ENCODE data around the gene NUFIP2. TPM values are rescaled to one million over a fixed set of nuclear protein-coding genes. Genes with fewer than 3 reads are reported as not detected.

Gene NUFIP2
- total and polyA plus RNA-seq, 2 donors (not counting 1 experiment from before 2014, with no cell fraction given), result 9.6 to 83.5 TPM

DNA sequence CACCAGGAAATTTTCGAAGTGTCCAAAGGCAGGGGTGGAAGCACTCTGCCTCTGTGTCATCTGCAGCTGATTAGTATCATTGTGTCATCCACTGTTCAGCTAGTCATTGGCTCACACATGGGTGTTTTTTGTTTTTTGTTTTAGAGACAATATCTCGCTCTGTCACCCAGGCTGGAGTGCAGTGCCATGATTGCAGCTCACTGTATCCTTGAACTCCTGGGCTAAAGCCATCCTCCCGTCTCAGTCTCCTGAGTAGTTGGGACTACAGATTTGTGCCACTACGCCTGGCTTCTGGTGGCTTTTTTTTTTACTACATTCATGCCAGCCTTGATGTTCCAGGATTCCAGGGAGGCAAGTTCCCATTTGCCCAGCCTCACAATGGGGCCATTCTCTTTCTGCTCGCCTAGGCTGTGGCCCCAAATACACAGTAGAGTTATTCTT lies 81.2 kb downstream of the NUFIP2 start:
- WGBS (ENCODE audit: insufficient coverage), result 98% methylated on average over 5 of the region's 5 CpGs
- ATAC-seq (ENCODE audit: low read depth) (no peak), DNase-seq (no peak)
- POLR2A ChIA-PET, result no interaction called here
- H3K27me3 Mint-ChIP-seq, result no peaks in the 10 kb centered on the region
- H3K4me3 Mint-ChIP-seq, result no peak overlapping the region
- TF ChIP-seq, protein P1, sequence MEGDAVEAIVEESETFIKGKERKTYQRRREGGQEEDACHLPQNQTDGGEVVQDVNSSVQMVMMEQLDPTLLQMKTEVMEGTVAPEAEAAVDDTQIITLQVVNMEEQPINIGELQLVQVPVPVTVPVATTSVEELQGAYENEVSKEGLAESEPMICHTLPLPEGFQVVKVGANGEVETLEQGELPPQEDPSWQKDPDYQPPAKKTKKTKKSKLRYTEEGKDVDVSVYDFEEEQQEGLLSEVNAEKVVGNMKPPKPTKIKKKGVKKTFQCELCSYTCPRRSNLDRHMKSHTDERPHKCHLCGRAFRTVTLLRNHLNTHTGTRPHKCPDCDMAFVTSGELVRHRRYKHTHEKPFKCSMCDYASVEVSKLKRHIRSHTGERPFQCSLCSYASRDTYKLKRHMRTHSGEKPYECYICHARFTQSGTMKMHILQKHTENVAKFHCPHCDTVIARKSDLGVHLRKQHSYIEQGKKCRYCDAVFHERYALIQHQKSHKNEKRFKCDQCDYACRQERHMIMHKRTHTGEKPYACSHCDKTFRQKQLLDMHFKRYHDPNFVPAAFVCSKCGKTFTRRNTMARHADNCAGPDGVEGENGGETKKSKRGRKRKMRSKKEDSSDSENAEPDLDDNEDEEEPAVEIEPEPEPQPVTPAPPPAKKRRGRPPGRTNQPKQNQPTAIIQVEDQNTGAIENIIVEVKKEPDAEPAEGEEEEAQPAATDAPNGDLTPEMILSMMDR (IDR thresholded peaks at IDR 0.05), result no peak
- no peak for TF ChIP-seq EZH2 (IDR thresholded peaks at IDR 0.05; ENCODE audit: borderline replicate concordance, insufficient read depth, low read depth, low read length, poor library complexity, severe bottlenecking)
- no peaks in the 10 kb centered on the region for H3K4me1 Mint-ChIP-seq
- intact Hi-C loops (cut with micrococcal nuclease), result no loop called here
- no peak overlapping the region for H3K4me3 ChIP-seq (ENCODE audit: control extremely low read depth in 1 of 5, extremely low read depth in 1 of 5, insufficient read depth in 1 of 5, low read depth in 2 of 5, low read length in 4 of 5)
- H3K27me3 ChIP-seq (replicated peaks in 1 of 4; ENCODE audit: control extremely low read depth in 1 of 4, control insufficient read depth in 3 of 4, insufficient read depth in 4 of 4, low read length in 3 of 4), result no peaks in the 10 kb centered on the region
- H4K20me1 ChIP-seq (ENCODE audit: control insufficient read depth, insufficient read depth, low read length, poor library complexity, severe bottlenecking), result no peaks in the 10 kb centered on the region
- H3K27ac Mint-ChIP-seq, result no peak overlapping the region
- CTCF ChIA-PET, result interaction anchor here (1.1 to 14.8 kb wide), 2 partner anchors 33 to 66 kb away, joined by 3 to 304 read pairs; partner anchors contain the start of gene MYO18A
- H3K36me3 ChIP-seq (replicated peaks in 1 of 2; ENCODE audit: control extremely low read depth in 1 of 2, control insufficient read depth in 1 of 2, extremely low read depth in 1 of 2, insufficient read depth in 2 of 2, low read length in 1 of 2), result no peaks in the 10 kb centered on the region
- no peaks in the 10 kb centered on the region for H3K9me3 Mint-ChIP-seq (ENCODE audit: insufficient read depth)
- no peak overlapping the region for H3K9ac ChIP-seq (ENCODE audit: low read length)
- no peaks in the 10 kb centered on the region for H3K79me2 ChIP-seq (ENCODE audit: control insufficient read depth, insufficient read depth, low read length)
- no peak overlapping the region for H3K27ac ChIP-seq (ENCODE audit: low read length in 2 of 2)
- no peak overlapping the region for H2AFZ ChIP-seq (ENCODE audit: insufficient read depth, low read depth, low read length, poor library complexity, severe bottlenecking)
- no peak overlapping the region for H3K4me2 ChIP-seq (replicated peaks; ENCODE audit: low read depth, low read length, poor library complexity, severe bottlenecking)
- peaks cover 0 to 5% of the 10 kb centered on the region in 2 donors for H3K4me1 ChIP-seq (ENCODE audit: control insufficient read depth in 2 of 2, insufficient read depth in 2 of 2, low read length in 2 of 2)
- no peaks in the 10 kb centered on the region for H3K9me3 ChIP-seq (ENCODE audit: control extremely low read depth in 1 of 3, control insufficient read depth in 2 of 3, insufficient read depth in 1 of 3, low read length in 2 of 3)

DNA sequence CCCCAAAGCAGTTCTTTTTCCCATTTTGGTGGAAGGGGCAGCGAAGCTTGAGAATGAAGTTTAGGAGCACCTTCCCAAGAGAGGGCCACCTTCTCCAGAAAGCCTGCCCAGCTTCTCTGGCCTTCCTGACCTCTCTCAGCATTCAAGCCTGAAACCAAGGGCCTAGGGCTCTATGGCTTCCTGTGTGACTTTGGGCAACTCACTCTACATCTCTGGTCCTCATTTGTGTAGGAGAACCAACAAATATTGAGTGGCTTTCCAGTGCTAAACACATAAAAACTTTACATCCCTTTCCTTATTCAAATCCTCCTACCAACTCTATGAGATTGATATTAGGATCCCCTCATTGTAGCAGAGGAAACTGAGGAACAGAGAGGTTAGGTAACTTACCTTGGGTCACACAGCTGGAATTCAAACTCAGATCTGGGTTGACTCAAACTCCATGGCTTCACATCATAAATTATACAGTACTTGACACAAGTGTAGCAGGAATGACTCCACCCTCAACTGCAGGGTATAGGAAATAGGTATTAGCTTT lies 81.8 kb downstream of the NUFIP2 start:
- intact Hi-C loops (cut with micrococcal nuclease), result no loop called here
- no peak for DNase-seq
- no peaks in the 10 kb centered on the region for H3K79me2 ChIP-seq (ENCODE audit: control insufficient read depth, insufficient read depth, low read length)
- H4K20me1 ChIP-seq (ENCODE audit: control insufficient read depth, insufficient read depth, low read length, poor library complexity, severe bottlenecking), result no peaks in the 10 kb centered on the region
- peaks cover 0 to 5% of the 10 kb centered on the region in 2 donors for H3K4me1 ChIP-seq (ENCODE audit: control insufficient read depth in 2 of 2, insufficient read depth in 2 of 2, low read length in 2 of 2)
- no peak overlapping the region for H3K4me2 ChIP-seq (replicated peaks; ENCODE audit: low read depth, low read length, poor library complexity, severe bottlenecking)
- ChIA-PET CTCF (interaction anchor here (1.0 to 14.8 kb wide), 4 partner anchors 8 to 88 kb away, joined by 3 to 304 read pairs (median 4); partner anchors contain the start of gene MYO18A), POLR2A (no interaction called here)
- no peaks in the 10 kb centered on the region for H3K9me3 ChIP-seq (ENCODE audit: control extremely low read depth in 1 of 3, control insufficient read depth in 2 of 3, insufficient read depth in 1 of 3, low read length in 2 of 3)
- no peaks in the 10 kb centered on the region for H3K27me3 ChIP-seq (replicated peaks in 1 of 4; ENCODE audit: control extremely low read depth in 1 of 4, control insufficient read depth in 3 of 4, insufficient read depth in 4 of 4, low read length in 3 of 4)
- no CpG with 5 or more reads among the region's 1 CpG for WGBS (ENCODE audit: insufficient coverage)
- H3K27me3 Mint-ChIP-seq, result no peaks in the 10 kb centered on the region
- H3K4me3 Mint-ChIP-seq, result no peak overlapping the region
- H3K9me3 Mint-ChIP-seq (ENCODE audit: insufficient read depth), result no peaks in the 10 kb centered on the region
- no peaks in the 10 kb centered on the region for H3K4me1 Mint-ChIP-seq
- no peaks in the 10 kb centered on the region for H3K36me3 ChIP-seq (replicated peaks in 1 of 2; ENCODE audit: control extremely low read depth in 1 of 2, control insufficient read depth in 1 of 2, extremely low read depth in 1 of 2, insufficient read depth in 2 of 2, low read length in 1 of 2)
- no peak overlapping the region for H3K4me3 ChIP-seq (ENCODE audit: control extremely low read depth in 1 of 5, extremely low read depth in 1 of 5, insufficient read depth in 1 of 5, low read depth in 2 of 5, low read length in 4 of 5)
- ATAC-seq (ENCODE audit: low read depth), result no peak
- H3K27ac ChIP-seq (ENCODE audit: low read length in 2 of 2), result no peak overlapping the region
- TF ChIP-seq, protein P1 (IDR thresholded peaks at IDR 0.05), result no peak
- TF ChIP-seq EZH2 (IDR thresholded peaks at IDR 0.05; ENCODE audit: borderline replicate concordance, insufficient read depth, low read depth, low read length, poor library complexity, severe bottlenecking), result no peak
- H2AFZ ChIP-seq (ENCODE audit: insufficient read depth, low read depth, low read length, poor library complexity, severe bottlenecking), result no peak overlapping the region
- H3K9ac ChIP-seq (ENCODE audit: low read length), result no peak overlapping the region
- no peak overlapping the region for H3K27ac Mint-ChIP-seq
